Neural cell (in vitro differentiated cells): ENCODE results near the gene PLBD2. TPM values are rescaled to one million over a fixed set of nuclear protein-coding genes. Genes with fewer than 3 reads are reported as not detected.

Source experiments
- H2AFZ ChIP-seq: fragments of 200-600, 300-800 bp; sonication (generic), shearing (Covaris generic); 2 replicates; pipeline ENCODE4 v1.6.0; 2014; ENCODE audit warnings: low read depth, mild to moderate bottlenecking, antibody characterized with exemption, low read length, moderate library complexity
- H3F3A ChIP-seq: fragments of 200-600 bp; shearing (Covaris generic); 2 replicates; pipeline ENCODE4 v1.6.1; 2016; ENCODE audit warnings: mild to moderate bottlenecking, moderate library complexity, mixed read lengths, antibody characterized with exemption, low read length; ENCODE audit not compliant: insufficient read depth, poor library complexity, severe bottlenecking
- H3K27ac ChIP-seq: fragments of 200-600, 300-800 bp; sonication (generic), shearing (Covaris generic); 2 replicates; pipeline ENCODE4 v1.5.1; 2014; ENCODE audit warnings: mild to moderate bottlenecking, low read length, moderate library complexity
- H3K27me3 ChIP-seq: fragments of 300-800, 200-600 bp; sonication (generic), shearing (Covaris generic); 2 replicates; pipeline ENCODE4 v1.6.0; 2014; ENCODE audit warnings: mild to moderate bottlenecking, low read depth, low read length, moderate library complexity; ENCODE audit not compliant: insufficient read depth
- H3K36me3 ChIP-seq: fragments of 300-800, 200-600 bp; sonication (generic), shearing (Covaris generic); 2 replicates; pipeline ENCODE4 v1.5.1; 2014; ENCODE audit warnings: mild to moderate bottlenecking, antibody characterized with exemption, low read length, moderate library complexity; ENCODE audit not compliant: insufficient read depth
- H3K4me2 ChIP-seq: fragments of 300-800, 200-600 bp; sonication (generic), shearing (Covaris generic); 2 replicates; pipeline ENCODE4 v1.6.0; 2014; ENCODE audit warnings: mild to moderate bottlenecking, low read length
- H3K4me3 ChIP-seq: fragments of 300-800, 200-600 bp; sonication (generic), shearing (Covaris generic); 2 replicates; pipeline ENCODE4 v1.5.1; 2014; ENCODE audit warnings: mild to moderate bottlenecking, low read length, moderate library complexity
- H3K79me2 ChIP-seq: fragments of 200-600 bp; shearing (Covaris generic); replicated peaks from 2 replicates; pipeline ENCODE4 v1.6.0; 2014; ENCODE audit warnings: mild to moderate bottlenecking, low read length, moderate library complexity; ENCODE audit not compliant: insufficient read depth
- H3K9ac ChIP-seq: fragments of 300-800, 200-600 bp; sonication (generic), shearing (Covaris generic); 2 replicates; pipeline ENCODE4 v1.6.1; 2016; ENCODE audit warnings: mild to moderate bottlenecking, low read length, mixed read lengths
- H3K9me2 ChIP-seq: fragments of 200-600 bp; shearing (Covaris generic); 2 replicates; pipeline ENCODE4 v1.6.1; 2016; ENCODE audit warnings: mild to moderate bottlenecking, low read length, mixed read lengths; ENCODE audit not compliant: insufficient read depth
- H3K9me3 ChIP-seq: fragments of 200-600, 300-800 bp; sonication (generic), shearing (Covaris generic); 2 replicates; pipeline ENCODE4 v1.6.1; 2016; ENCODE audit warnings: mild to moderate bottlenecking, mixed run types, low read length, moderate library complexity, mixed read lengths
- H4K20me1 ChIP-seq: fragments of 200-600 bp; shearing (Covaris generic); 2 replicates; pipeline ENCODE4 v1.6.1; 2016; ENCODE audit warnings: mild to moderate bottlenecking, mixed run types; ENCODE audit not compliant: insufficient read depth
- EP300 ChIP-seq: fragments of 450-650 bp; conservative IDR thresholded peaks from 2 replicates; pipeline ENCODE4 v1.6.1; 2014; ENCODE audit warnings: antibody characterized with exemption, mild to moderate bottlenecking, moderate library complexity; ENCODE audit not compliant: poor library complexity, severe bottlenecking
- EZH2 ChIP-seq: fragments of 200-600, 300-800 bp; shearing (Covaris generic), sonication (generic); IDR thresholded peaks from 2 replicates; pipeline ENCODE4 v1.6.1; 2014; ENCODE audit warnings: antibody characterized with exemption, low read length, borderline replicate concordance, mild to moderate bottlenecking; ENCODE audit not compliant: insufficient read depth, poor library complexity, severe bottlenecking
- MXI1 ChIP-seq: fragments of 450-650 bp; conservative IDR thresholded peaks from 2 replicates; pipeline ENCODE4 v1.6.1; 2014; ENCODE audit warnings: antibody characterized with exemption, mild to moderate bottlenecking; ENCODE audit not compliant: poor library complexity, severe bottlenecking
- POLR2AphosphoS5 ChIP-seq: IDR thresholded peaks from 2 replicates; pipeline ENCODE4 v1.6.1; 2012
- RAD21 ChIP-seq: fragments of 450-650 bp; conservative IDR thresholded peaks from 2 replicates; pipeline ENCODE4 v1.6.1; 2014; ENCODE audit warnings: antibody characterized with exemption, mild to moderate bottlenecking, moderate library complexity
- SMC3 ChIP-seq: fragments of 450-650 bp; conservative IDR thresholded peaks from 2 replicates; pipeline ENCODE4 v1.6.1; 2014; ENCODE audit warnings: antibody characterized with exemption, mild to moderate bottlenecking, moderate library complexity; ENCODE audit not compliant: poor library complexity
- TAF1 ChIP-seq: IDR thresholded peaks from 2 replicates; pipeline ENCODE4 v1.6.1; 2012; ENCODE audit warnings: low read depth
- polyA plus RNA-seq: library from polyadenylated mRNA; depleted of rRNA; stranded (reverse); fragments of >200 nt; gene quantifications from 2 replicates; pipeline ENCODE4 v1.2.3, GENCODE V29; 2014
- TF ChIP-seq, protein P1 (sequence below): fragments of 450-650 bp; IDR thresholded peaks from 2 replicates; pipeline ENCODE4 v1.5.1; 2014; ENCODE audit warnings: antibody characterized with exemption, mild to moderate bottlenecking, moderate library complexity; ENCODE audit not compliant: poor library complexity, severe bottlenecking
- TF ChIP-seq, protein P2 (sequence below): IDR thresholded peaks from 2 replicates; pipeline ENCODE4 v1.6.1; 2012; ENCODE audit warnings: borderline replicate concordance

The PLBD2 gene
- polyA plus RNA-seq, 1 donor from 2014 or later: 4.8 TPM

DNA sequence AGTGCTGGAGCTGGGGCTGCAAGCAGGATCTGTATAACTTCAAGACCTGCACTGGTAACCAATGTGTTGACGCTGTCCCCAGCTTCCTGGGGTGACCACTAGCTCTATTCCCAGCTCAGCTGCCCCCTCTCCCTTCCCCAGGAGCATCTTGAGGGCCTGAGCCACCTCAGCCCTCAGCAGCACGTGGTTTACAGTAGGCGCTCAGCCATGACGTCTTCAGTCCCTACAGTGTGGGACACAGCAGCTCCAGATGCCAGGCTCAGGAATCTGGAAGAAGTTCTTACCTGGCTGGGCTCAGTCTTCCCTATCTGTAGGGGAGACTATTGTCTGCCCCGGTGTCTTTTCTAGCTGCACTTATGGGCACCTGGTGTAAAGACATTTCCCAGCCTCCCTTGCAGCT is 36.7 kb downstream of the PLBD2 start:
- Histone ChIP-seq H2AFZ (no peak overlapping the region), H3K9ac (no peak overlapping the region), H3K9me2 (no peaks in the 10 kb centered on the region)

DNA sequence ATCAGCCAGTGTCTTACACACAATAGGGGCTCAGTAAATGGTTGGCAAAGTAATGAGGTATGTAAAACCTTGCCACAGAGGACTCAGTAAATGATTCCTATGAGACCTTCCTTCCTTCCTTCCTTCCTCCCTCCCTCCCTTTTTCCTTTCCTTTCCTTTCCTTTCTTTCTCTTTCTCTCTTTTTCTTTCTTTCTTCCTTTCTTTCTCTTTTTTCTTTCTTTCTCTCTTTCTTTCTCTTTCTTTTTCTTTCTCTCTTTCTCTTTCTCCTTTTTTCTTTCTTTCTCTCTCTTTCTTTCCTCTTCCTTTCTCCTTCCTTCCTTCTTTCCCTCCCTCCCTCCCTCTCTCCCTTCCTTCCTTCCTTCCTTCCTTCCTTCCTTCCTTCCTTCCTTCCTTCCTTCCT is 37.8 kb downstream of the PLBD2 start:
- no peak overlapping the region for H3K27ac ChIP-seq
- no peak for TF ChIP-seq TAF1
- no peak for TF ChIP-seq EP300
- no peak for TF ChIP-seq MXI1
- TF ChIP-seq RAD21: no peak
- TF ChIP-seq, protein P1, sequence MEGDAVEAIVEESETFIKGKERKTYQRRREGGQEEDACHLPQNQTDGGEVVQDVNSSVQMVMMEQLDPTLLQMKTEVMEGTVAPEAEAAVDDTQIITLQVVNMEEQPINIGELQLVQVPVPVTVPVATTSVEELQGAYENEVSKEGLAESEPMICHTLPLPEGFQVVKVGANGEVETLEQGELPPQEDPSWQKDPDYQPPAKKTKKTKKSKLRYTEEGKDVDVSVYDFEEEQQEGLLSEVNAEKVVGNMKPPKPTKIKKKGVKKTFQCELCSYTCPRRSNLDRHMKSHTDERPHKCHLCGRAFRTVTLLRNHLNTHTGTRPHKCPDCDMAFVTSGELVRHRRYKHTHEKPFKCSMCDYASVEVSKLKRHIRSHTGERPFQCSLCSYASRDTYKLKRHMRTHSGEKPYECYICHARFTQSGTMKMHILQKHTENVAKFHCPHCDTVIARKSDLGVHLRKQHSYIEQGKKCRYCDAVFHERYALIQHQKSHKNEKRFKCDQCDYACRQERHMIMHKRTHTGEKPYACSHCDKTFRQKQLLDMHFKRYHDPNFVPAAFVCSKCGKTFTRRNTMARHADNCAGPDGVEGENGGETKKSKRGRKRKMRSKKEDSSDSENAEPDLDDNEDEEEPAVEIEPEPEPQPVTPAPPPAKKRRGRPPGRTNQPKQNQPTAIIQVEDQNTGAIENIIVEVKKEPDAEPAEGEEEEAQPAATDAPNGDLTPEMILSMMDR: no peak

More for the DNA sequence above, 36.7 kb downstream of the PLBD2 start:
- no peaks in the 10 kb centered on the region for H4K20me1 ChIP-seq
- H3K27me3 ChIP-seq: no peaks in the 10 kb centered on the region
- H3F3A ChIP-seq: no peaks in the 10 kb centered on the region
- H3K4me2 ChIP-seq: no peak overlapping the region
- no peak overlapping the region for H3K27ac ChIP-seq
- H3K9me3 ChIP-seq: no peaks in the 10 kb centered on the region
- H3K4me3 ChIP-seq: no peak overlapping the region
- H3K36me3 ChIP-seq: no peaks in the 10 kb centered on the region
- H3K79me2 ChIP-seq: no peaks in the 10 kb centered on the region
- TF ChIP-seq TAF1 (no peak), POLR2AphosphoS5 (no peak), MXI1 (no peak), RAD21 (no peak), EZH2 (no peak), EP300 (no peak), SMC3 (no peak)
- TF ChIP-seq, protein P1: no peak
- TF ChIP-seq, protein P2, sequence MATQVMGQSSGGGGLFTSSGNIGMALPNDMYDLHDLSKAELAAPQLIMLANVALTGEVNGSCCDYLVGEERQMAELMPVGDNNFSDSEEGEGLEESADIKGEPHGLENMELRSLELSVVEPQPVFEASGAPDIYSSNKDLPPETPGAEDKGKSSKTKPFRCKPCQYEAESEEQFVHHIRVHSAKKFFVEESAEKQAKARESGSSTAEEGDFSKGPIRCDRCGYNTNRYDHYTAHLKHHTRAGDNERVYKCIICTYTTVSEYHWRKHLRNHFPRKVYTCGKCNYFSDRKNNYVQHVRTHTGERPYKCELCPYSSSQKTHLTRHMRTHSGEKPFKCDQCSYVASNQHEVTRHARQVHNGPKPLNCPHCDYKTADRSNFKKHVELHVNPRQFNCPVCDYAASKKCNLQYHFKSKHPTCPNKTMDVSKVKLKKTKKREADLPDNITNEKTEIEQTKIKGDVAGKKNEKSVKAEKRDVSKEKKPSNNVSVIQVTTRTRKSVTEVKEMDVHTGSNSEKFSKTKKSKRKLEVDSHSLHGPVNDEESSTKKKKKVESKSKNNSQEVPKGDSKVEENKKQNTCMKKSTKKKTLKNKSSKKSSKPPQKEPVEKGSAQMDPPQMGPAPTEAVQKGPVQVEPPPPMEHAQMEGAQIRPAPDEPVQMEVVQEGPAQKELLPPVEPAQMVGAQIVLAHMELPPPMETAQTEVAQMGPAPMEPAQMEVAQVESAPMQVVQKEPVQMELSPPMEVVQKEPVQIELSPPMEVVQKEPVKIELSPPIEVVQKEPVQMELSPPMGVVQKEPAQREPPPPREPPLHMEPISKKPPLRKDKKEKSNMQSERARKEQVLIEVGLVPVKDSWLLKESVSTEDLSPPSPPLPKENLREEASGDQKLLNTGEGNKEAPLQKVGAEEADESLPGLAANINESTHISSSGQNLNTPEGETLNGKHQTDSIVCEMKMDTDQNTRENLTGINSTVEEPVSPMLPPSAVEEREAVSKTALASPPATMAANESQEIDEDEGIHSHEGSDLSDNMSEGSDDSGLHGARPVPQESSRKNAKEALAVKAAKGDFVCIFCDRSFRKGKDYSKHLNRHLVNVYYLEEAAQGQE: no peak

More for the DNA sequence above, 37.8 kb downstream of the PLBD2 start:
- Histone ChIP-seq H2AFZ (no peak overlapping the region), H3F3A (no peaks in the 10 kb centered on the region), H3K9ac (no peak overlapping the region), H3K36me3 (no peaks in the 10 kb centered on the region), H3K27me3 (no peaks in the 10 kb centered on the region), H3K9me2 (no peaks in the 10 kb centered on the region), H3K9me3 (no peaks in the 10 kb centered on the region), H3K79me2 (no peaks in the 10 kb centered on the region), H3K4me2 (no peak overlapping the region), H4K20me1 (no peaks in the 10 kb centered on the region), H3K4me3 (no peak overlapping the region)
